ENCODE measurements around the gene ZNF444. TPM values are rescaled to one million over a fixed set of nuclear protein-coding genes. Genes with fewer than 3 reads are reported as not detected.

Gene ZNF444
- total RNA-seq, 1 experiment from 2014 or later = 40.0 TPM

- Histone ChIP-seq H2AFZ (ENCODE audit: low read length) (no peak overlapping the region), H3K27me3 (ENCODE audit: low read length) (no peaks in the 10 kb centered on the region), H3K4me1 (ENCODE audit: insufficient read depth, low read length) (no peaks in the 10 kb centered on the region), H3K9ac (ENCODE audit: low read length) (no peak overlapping the region), H3K27ac (ENCODE audit: low read length) (no peak overlapping the region), H3K79me2 (ENCODE audit: low read length) (peaks cover 93% of the 10 kb centered on the region), H4K20me1 (ENCODE audit: low read length) (peaks cover 71% of the 10 kb centered on the region), H3K4me2 (ENCODE audit: low read length) (no peak overlapping the region), H3K36me3 (ENCODE audit: low read depth, low read length) (peaks cover 26% of the 10 kb centered on the region), H3K9me3 (ENCODE audit: low read length) (no peaks in the 10 kb centered on the region), H3K4me3 (ENCODE audit: low read length) (no peak overlapping the region), H3K9me2 (replicated peaks; ENCODE audit: low read length) (no peaks in the 10 kb centered on the region), H3F3A (ENCODE audit: low read length, unreplicated experiment) (no peaks in the 10 kb centered on the region)
- TF ChIP-seq EZH2phosphoT487 (IDR thresholded peaks at IDR 0.05; ENCODE audit: borderline replicate concordance, low read length) = no peak
- TF ChIP-seq CTCF (conservative IDR thresholded peaks at IDR 0.05; ENCODE audit: low read depth, low read length) = no peak
- no peak for TF ChIP-seq EZH2 (IDR thresholded peaks at IDR 0.05; ENCODE audit: low read length, unreplicated experiment)
- POLR2A ChIA-PET (ENCODE audit: unreplicated experiment) = no interaction called here
- BruUV-seq (replicated peaks) = no TSS peak
- CTCF ChIA-PET = no interaction called here
- ATAC-seq = no peak
- DNase-seq = no peak
- intact Hi-C loops (cut with micrococcal nuclease) = no loop called here
Measured at GRCh38 chr19:56106397-56106849, 34.7 kb upstream of the ZNF444 start.

GRCh38 chr19:56106993-56107392 lies 34.1 kb upstream of the ZNF444 start:
- CTCF ChIA-PET = no interaction called here
- Histone ChIP-seq H3K9me2 (replicated peaks; ENCODE audit: low read length) (no peaks in the 10 kb centered on the region), H3F3A (ENCODE audit: low read length, unreplicated experiment) (no peaks in the 10 kb centered on the region), H3K9me3 (ENCODE audit: low read length) (no peaks in the 10 kb centered on the region), H4K20me1 (ENCODE audit: low read length) (peaks cover 71% of the 10 kb centered on the region), H3K4me3 (ENCODE audit: low read length) (no peak overlapping the region), H3K9ac (ENCODE audit: low read length) (no peak overlapping the region), H2AFZ (ENCODE audit: low read length) (no peak overlapping the region), H3K27ac (ENCODE audit: low read length) (no peak overlapping the region), H3K79me2 (ENCODE audit: low read length) (peaks cover 94% of the 10 kb centered on the region), H3K4me1 (ENCODE audit: insufficient read depth, low read length) (no peaks in the 10 kb centered on the region), H3K36me3 (ENCODE audit: low read depth, low read length) (peaks cover 21% of the 10 kb centered on the region; the same call in 1 of the 2 replicates), H3K4me2 (ENCODE audit: low read length) (no peak overlapping the region), H3K27me3 (ENCODE audit: low read length) (no peaks in the 10 kb centered on the region)
- POLR2A ChIA-PET (ENCODE audit: unreplicated experiment) = no interaction called here
- no peak for ATAC-seq
- TF ChIP-seq CTCF (conservative IDR thresholded peaks at IDR 0.05; ENCODE audit: low read depth, low read length) (no peak), EZH2phosphoT487 (IDR thresholded peaks at IDR 0.05; ENCODE audit: borderline replicate concordance, low read length) (no peak), EZH2 (IDR thresholded peaks at IDR 0.05; ENCODE audit: low read length, unreplicated experiment) (no peak)
- no TSS peak for BruUV-seq (replicated peaks)
- DNase-seq = no peak
- intact Hi-C loops (cut with micrococcal nuclease) = no loop called here

GRCh38 chr19:56107626-56108351 lies 33.3 kb upstream of the ZNF444 start:
- POLR2A ChIA-PET (ENCODE audit: unreplicated experiment) = no interaction called here
- peaks cover 70% of the 10 kb centered on the region for H4K20me1 ChIP-seq (ENCODE audit: low read length)

More at GRCh38 chr19:56107626-56108351, 33.3 kb upstream of the ZNF444 start:
- Histone ChIP-seq H3K27ac (ENCODE audit: low read length) (no peak overlapping the region), H3K9ac (ENCODE audit: low read length) (no peak overlapping the region), H3K36me3 (ENCODE audit: low read depth, low read length) (peaks cover 13% of the 10 kb centered on the region; the same call in 1 of the 2 replicates), H3K27me3 (ENCODE audit: low read length) (no peaks in the 10 kb centered on the region), H3K9me3 (ENCODE audit: low read length) (no peaks in the 10 kb centered on the region), H3K4me1 (ENCODE audit: insufficient read depth, low read length) (no peaks in the 10 kb centered on the region), H3F3A (ENCODE audit: low read length, unreplicated experiment) (no peaks in the 10 kb centered on the region), H3K4me2 (ENCODE audit: low read length) (no peak overlapping the region), H3K4me3 (ENCODE audit: low read length) (no peak overlapping the region), H3K79me2 (ENCODE audit: low read length) (peaks cover 94% of the 10 kb centered on the region), H2AFZ (ENCODE audit: low read length) (no peak overlapping the region), H3K9me2 (replicated peaks; ENCODE audit: low read length) (no peaks in the 10 kb centered on the region)
- no peak for ATAC-seq
- no peak for TF ChIP-seq EZH2 (IDR thresholded peaks at IDR 0.05; ENCODE audit: low read length, unreplicated experiment)
- intact Hi-C loops (cut with micrococcal nuclease) = no loop called here
- no TSS peak for BruUV-seq (replicated peaks)
- no peak for DNase-seq
- CTCF ChIA-PET = no interaction called here
